A549 treated with AZD9567 at 1 μM for 4 hours (cell line): Measurements from ENCODE around the gene KRTAP13-1. TPM values are rescaled to one million over a fixed set of nuclear protein-coding genes. Genes with fewer than 3 reads are reported as not detected.

Source experiments
- total RNA-seq: library from RNA; stranded (reverse); fragments of 200-300 nt; extraction: Qiagen RNA extraction; gene quantifications from 5 replicates; pipeline ENCODE4 v1.2.3, GENCODE V29; 2022; ENCODE audit not compliant: insufficient read depth

KRTAP13-1 gene, protein sequence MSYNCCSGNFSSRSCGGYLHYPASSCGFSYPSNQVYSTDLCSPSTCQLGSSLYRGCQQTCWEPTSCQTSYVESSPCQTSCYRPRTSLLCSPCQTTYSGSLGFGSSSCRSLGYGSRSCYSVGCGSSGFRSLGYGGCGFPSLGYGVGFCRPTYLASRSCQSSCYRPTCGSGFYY
- not detected in 5 replicates for total RNA-seq

DNA sequence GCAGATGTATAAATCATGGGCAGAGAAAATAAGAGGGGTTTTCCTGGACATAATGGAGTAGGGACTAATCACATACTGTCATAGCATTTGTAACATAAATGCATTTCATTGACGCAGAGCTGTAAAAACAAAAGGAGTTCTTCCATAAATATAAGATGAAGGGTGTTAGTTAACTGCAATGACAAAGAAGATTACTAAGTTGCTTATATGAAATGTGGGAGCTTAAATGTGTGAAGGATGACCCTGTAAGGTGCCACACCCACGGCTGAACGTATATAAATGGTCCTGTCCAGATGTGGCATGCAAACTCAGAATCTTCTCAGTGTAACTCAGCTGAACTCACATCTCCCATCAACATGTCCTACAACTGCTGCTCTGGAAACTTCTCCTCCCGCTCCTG lies at the start of gene KRTAP13-1:
KRTAP13-1 (plus strand) TSS at position 301 of the 400 bp plus-strand sequence; CDS start at position 357, 56 bp downstream.

DNA sequence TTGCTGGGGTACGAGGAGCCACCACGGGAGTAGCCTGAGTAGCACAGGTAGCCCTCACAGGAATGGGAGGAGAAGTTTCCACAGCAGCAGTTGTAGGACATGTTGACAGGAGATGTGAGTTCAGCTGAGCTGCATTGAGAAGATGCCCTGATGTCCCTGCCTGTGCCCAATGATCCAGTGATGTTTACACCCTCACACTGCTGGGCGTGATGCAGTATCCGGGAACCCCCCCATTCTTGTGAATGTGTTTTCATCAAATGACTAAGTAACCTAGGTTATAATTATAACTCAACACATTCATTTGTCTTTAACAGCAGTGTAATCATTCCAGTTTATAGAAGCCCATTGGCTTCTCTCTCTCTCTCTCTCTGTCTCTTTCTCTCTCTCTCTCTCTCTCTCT lies 47.3 kb upstream of the KRTAP13-1 start, which contains the start of gene KRTAP23-1:
KRTAP23-1 (minus strand) TSS at position 101 of the 400 bp plus-strand sequence; CDS start at position 101, 0 bp downstream.

DNA sequence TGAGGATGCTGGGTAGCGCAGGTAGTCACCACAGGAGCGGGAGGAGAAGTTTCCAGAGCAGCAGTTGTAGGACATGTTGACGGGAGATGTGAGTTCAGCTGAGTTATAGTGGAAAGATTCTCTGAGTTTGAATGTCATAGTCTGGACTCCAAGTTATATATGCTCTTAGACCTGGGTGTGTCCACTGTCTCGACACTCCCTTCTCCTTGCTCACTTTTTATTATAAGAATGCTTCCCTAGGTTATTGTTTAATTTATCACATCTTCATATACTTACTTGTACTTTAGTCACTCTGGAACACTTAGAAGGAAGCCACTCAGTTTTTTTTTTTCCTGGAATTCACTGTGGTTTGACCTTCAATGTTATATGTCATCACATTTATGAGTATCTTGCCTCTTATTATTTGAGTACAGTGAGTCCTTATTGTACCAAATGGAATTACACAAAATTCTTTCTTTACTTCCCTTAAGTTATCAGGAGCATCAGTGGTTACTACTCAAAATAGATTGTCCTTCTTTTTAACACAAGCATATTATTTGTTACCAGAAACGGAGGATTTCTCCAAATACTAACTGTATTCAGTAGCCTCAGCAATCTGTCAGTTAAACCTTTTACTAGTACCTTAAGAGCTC lies 23.6 kb upstream of the KRTAP13-1 start, which contains the start of gene KRTAP13-2:
KRTAP13-2 (minus strand) TSS at position 133 of the 632 bp plus-strand sequence; CDS start at position 75, 58 bp downstream.

DNA sequence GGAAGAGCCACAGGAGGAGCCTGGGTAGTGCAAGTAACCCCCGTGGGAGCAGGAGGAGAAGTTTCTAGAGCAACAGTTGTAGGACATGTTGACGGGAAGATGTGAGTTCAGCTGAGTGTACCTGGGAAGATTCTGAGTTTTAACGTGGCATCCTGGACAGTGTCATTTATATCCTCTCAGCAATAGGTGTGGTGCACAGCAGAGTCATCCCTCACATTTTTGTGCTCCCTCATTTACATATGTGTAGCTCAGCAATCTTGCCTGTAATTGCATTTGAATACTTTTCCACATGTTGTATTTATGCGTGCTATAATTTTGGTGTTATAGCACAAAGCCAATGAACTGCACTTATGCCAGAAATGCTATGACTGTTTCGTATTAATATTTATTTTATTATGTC lies 30.0 kb downstream of the KRTAP13-1 start, which contains the start of gene KRTAP13-3:
KRTAP13-3 (minus strand) TSS at position 101 of the 400 bp plus-strand sequence; CDS start at position 87, 14 bp downstream.

DNA sequence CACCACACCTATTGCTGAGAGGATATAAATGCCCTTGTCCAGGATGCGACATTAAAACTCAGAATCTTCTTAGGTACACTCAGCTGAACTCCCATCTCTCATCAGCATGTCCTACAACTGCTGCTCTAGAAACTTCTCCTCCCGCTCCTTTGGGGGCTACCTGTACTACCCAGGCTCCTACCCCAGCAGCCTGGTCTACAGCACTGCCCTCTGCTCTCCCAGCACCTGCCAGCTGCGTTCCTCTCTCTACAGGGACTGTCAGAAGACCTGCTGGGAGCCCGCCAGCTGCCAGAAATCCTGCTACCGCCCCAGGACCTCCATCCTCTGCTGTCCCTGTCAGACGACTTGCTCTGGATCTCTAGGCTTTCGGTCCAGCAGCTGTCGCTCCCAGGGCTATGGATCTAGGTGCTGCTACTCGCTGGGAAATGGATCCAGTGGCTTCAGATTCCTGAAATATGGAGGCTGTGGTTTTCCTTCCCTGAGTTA lies 34.4 kb downstream of the KRTAP13-1 start, which contains the start of gene KRTAP13-4:
KRTAP13-4 (plus strand) TSS at position 51 of the 486 bp plus-strand sequence; CDS start at position 107, 56 bp downstream.

DNA sequence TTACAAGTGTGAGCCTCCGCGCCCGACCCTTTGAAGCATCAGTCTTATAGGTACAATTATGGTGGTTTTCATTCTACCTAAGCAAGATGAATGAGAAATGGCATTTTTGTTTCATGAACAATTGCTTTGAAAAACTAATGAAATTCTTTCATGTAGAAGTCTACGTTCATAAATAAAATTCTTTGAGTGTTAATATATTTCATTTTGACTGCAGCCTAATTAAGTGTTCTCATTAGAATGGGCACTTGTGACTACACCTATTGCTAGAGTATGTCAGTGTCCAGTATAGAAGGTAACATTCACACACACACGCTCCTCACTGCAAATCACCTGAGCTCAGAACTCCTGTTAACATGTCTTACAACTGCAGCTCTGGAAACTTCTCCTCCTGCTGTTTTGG lies 44.1 kb downstream of the KRTAP13-1 start, which contains the start of gene KRTAP15-1:
KRTAP15-1 (plus strand) TSS at position 301 of the 400 bp plus-strand sequence; CDS start at position 354, 53 bp downstream.

Other genes with a start within 250 kb of the KRTAP13-1 start
- gene CLDN17, start 229.2 kb upstream of the KRTAP13-1 start, total RNA-seq: not detected in 5 replicates
- not detected in 5 replicates for gene CLDN8, start 179.9 kb upstream of the KRTAP13-1 start, total RNA-seq
- not detected in 5 replicates for gene KRTAP24-1, start 113.1 kb upstream of the KRTAP13-1 start, total RNA-seq
- gene KRTAP25-1, start 106.5 kb upstream of the KRTAP13-1 start, total RNA-seq: not detected in 5 replicates
- not detected in 5 replicates for gene KRTAP26-1, start 75.7 kb upstream of the KRTAP13-1 start, total RNA-seq
- gene KRTAP27-1, start 58.3 kb upstream of the KRTAP13-1 start, total RNA-seq: not detected in 5 replicates
- gene KRTAP23-1, start 47.4 kb upstream of the KRTAP13-1 start, total RNA-seq: not detected in 5 replicates
- gene KRTAP13-2, start 23.8 kb upstream of the KRTAP13-1 start, total RNA-seq: 0.09 TPM in 1 of 5 replicates, not detected in the others
- gene KRTAP13-3, start 29.9 kb downstream of the KRTAP13-1 start, total RNA-seq: not detected in 5 replicates
- gene KRTAP13-4, start 34.2 kb downstream of the KRTAP13-1 start, total RNA-seq: not detected in 5 replicates
- gene KRTAP15-1, start 44.2 kb downstream of the KRTAP13-1 start, total RNA-seq: not detected in 5 replicates
- not detected in 5 replicates for gene KRTAP19-1, start 84.3 kb downstream of the KRTAP13-1 start, total RNA-seq
- gene KRTAP19-2, start 91.4 kb downstream of the KRTAP13-1 start, total RNA-seq: not detected in 5 replicates
- not detected in 5 replicates for gene KRTAP19-3, start 96.0 kb downstream of the KRTAP13-1 start, total RNA-seq
- not detected in 5 replicates for gene KRTAP19-4, start 101.1 kb downstream of the KRTAP13-1 start, total RNA-seq
- not detected in 5 replicates for gene KRTAP19-5, start 106.1 kb downstream of the KRTAP13-1 start, total RNA-seq
- not detected in 5 replicates for gene KRTAP19-6, start 145.8 kb downstream of the KRTAP13-1 start, total RNA-seq
- gene KRTAP19-7, start 165.3 kb downstream of the KRTAP13-1 start, total RNA-seq: not detected in 5 replicates
- not detected in 5 replicates for gene KRTAP22-2, start 194.4 kb downstream of the KRTAP13-1 start, total RNA-seq
- not detected in 5 replicates for gene KRTAP6-3, start 196.4 kb downstream of the KRTAP13-1 start, total RNA-seq
- not detected in 5 replicates for gene KRTAP6-2, start 202.9 kb downstream of the KRTAP13-1 start, total RNA-seq
- not detected in 5 replicates for gene KRTAP22-1, start 205.1 kb downstream of the KRTAP13-1 start, total RNA-seq
- not detected in 5 replicates for gene KRTAP6-1, start 217.9 kb downstream of the KRTAP13-1 start, total RNA-seq
- not detected in 5 replicates for gene KRTAP20-1, start 220.4 kb downstream of the KRTAP13-1 start, total RNA-seq
- gene KRTAP20-4, start 224.6 kb downstream of the KRTAP13-1 start, total RNA-seq: not detected in 5 replicates
- not detected in 5 replicates for gene KRTAP20-2, start 239.2 kb downstream of the KRTAP13-1 start, total RNA-seq
- gene KRTAP20-3, start 246.8 kb downstream of the KRTAP13-1 start, total RNA-seq: not detected in 5 replicates